Measurements from ENCODE around the gene C1QL3.

The C1QL3 gene

DNA sequence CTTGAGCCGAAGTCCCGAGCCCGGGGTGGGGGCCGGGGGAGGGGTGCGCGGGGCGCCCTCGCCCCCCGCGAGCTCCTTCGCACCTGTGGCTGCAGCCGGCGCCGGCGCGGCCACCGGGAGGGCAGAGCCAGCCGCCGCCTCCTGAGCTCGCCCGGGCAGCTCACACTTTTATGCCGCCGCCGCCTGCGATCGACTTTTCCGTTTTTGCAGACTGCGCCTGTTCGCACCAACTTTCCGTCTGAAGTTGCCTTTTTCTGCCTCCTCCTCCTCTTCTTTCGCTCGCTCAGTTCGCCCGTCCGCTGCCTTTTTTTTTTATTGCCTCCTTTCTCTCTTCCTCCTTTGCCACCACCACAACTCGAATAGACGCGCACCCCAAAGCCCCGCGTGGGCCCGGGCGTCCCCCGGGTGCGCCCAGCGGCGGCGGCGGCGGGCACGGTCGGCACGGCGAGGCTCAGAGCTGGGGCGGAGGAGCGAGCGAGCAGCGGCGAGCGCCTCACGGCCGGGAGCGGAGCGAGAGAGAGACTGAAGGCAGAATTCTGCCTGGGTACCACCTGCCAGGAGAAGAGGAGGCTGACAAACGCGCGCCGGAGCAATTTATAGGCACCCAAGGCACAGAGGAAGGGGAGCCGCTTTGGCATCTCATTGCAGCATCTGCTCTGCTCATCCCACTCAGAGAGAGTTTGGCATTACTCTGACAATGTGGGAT lies at the start of gene C1QL3:
C1QL3 (minus strand) TSS at position 569 of the 706 bp plus-strand sequence. CDS start 814 bp downstream, outside the sequence.
- no peak for DNase-seq

DNA sequence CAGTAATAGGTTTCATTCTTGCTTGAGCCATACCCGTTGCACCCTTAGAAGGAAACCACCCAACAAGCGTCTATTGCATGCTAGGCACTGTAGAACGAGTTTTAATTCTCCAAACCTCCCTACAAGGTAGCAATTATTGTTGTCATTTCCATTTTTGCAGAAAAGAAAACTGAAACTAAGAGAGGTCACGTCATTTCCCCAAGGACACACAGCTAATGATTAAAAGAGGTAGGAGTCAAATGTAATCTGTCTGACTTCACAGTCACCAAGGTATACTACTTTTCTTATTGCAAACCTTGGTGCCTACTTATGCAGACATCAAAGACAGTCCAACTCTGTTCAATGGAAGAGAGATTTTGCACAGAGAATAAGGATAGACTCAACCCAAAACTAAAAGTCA lies 49.1 kb upstream of the C1QL3 start:
- DNase-seq, result no peak

GRCh38 chr10:16566202-16566805 lies 44.6 kb upstream of the C1QL3 start:
- no peak for DNase-seq

DNA sequence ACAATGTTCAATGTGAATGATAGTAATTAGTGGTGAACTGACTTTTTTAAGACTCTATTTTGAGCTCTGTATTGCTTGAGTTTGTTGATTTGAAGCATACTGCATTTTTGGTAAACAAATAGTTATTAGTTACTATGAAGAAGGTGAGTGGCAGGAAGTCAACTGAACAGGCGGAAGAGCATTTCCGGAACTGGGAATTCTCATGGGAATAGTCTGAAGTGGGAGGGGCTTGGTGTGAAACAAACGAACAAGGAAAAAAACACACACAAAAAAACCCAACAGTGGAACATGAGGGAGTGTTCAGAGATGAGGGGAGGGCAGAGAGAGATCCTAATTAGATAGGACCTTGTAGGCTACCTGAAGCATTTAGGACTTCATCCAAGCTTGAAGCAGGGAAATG lies 43.9 kb upstream of the C1QL3 start:
- no peak for DNase-seq

DNA sequence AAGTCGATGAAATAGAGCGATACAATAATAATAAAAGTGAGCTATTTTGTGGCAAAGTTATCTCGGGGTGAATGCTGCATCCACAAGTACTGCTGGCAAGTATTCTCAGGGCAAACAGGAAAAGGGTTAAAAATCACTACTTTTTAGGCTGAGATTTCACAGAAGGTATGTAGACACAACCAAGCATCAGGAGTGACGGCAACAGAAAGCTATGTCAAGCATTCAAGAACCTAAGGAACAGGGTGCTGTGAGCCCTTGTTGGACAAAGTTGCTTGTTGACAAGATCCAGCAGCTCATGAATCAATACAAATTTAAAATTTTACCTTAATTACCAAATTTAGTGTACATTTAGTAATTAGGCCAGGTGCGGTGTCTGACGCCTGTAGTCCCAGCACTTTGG lies 41.2 kb upstream of the C1QL3 start:
- DNase-seq, result no peak

GRCh38 chr10:16559236-16559773 lies 37.6 kb upstream of the C1QL3 start:
- no peak for DNase-seq

DNA sequence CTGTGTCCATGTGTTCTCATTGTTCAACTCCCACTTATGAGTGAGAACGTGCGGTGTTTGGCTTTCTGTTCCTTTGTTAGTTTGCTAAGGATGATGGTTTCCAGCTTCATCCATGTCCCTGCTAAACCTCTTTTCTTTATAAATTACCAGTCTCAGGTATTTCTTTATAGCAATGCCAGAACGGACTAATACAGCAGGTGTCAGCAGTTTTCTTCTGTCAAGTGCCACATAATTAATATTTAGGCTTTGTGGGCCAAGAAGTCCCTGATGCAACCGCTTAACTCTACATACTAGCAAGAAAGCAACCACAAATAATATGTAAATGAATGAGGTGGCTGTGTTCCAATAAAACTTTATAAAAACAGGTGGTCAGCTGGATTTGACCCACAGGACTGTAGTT lies 26.3 kb upstream of the C1QL3 start:
- DNase-seq, result no peak

DNA sequence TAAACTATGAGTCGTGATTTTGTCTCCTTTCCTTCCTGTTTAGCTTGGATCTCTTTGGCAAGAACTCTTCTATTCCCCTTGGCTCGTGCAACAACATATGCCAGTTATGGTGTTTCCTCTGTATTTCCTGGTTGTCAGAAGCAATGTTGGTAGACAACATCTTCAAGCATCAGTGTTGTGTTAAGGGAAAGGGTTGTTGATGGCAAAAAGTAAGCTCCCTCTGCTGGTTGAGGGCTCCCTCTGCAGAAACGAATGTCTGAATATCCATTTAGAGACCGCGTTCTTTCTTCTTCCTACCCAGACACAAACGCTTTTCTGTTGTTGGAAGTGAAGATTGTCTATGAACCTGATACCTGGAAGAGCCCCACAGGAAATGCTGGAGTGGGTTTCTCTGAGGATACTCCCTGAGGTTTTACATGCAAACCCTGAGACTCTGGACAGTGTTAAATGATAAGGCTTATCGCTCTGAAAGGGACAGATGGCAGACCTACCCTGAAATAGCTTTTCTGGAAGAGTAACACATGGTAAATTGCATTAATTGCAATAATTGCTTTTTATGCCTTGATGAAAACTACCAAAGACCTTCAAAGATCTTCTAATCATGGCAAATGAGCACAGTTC lies 23.5 kb upstream of the C1QL3 start:
- peak; percentile 24 for DNase-seq

DNA sequence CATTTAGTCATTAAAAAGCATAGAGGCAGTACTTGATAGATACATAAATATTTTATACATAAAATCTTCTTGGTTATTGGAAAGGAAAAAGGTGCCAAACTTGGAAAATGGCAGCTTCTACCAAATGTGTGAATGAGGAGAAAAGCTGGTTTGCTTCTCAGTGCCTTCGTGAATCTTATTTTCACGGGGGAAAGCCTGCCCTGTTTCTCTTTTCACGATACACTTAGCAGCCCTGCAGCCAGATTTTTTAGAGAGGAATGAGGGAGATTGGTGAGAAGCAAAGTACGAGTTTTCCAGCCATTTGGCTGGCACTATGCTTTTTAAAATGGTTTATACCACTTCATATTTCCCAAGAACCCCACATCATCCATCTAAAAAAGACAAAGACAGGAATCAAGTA lies 22.9 kb upstream of the C1QL3 start:
- DNase-seq, result no peak

DNA sequence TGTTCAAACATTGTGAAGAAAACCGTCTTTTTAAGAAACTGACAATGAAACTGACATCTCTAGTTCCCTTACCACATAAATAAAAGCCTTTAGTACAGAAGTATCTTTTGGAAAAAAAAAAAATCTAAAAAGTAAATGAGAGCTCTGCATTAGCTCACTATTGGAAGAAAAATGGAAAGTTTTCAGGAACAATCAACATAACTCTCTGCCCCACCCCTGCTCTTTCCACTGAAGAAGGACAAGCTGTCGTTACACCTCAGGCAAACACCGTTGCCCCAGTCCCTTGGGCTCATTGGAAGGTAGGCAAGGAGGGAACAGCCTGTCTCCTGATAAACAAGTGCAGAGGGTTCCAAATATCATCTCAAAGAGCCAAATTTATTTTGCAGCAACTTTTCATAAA lies 22.4 kb upstream of the C1QL3 start:
- no peak for DNase-seq

GRCh38 chr10:16536155-16536554 lies 14.5 kb upstream of the C1QL3 start:
- no peak for DNase-seq

GRCh38 chr10:16529853-16530252 lies 8.2 kb upstream of the C1QL3 start:
- no peak for DNase-seq

- no peak for DNase-seq
These were observed 5.8 kb upstream of the C1QL3 start for GRCh38 chr10:16527452-16527851.

GRCh38 chr10:16520900-16521299 lies 779 bp downstream of the C1QL3 start:
- DNase-seq, result peak; percentile 11

- no peak for DNase-seq
These were observed 1.5 kb downstream of the C1QL3 start for GRCh38 chr10:16519908-16520861.

DNA sequence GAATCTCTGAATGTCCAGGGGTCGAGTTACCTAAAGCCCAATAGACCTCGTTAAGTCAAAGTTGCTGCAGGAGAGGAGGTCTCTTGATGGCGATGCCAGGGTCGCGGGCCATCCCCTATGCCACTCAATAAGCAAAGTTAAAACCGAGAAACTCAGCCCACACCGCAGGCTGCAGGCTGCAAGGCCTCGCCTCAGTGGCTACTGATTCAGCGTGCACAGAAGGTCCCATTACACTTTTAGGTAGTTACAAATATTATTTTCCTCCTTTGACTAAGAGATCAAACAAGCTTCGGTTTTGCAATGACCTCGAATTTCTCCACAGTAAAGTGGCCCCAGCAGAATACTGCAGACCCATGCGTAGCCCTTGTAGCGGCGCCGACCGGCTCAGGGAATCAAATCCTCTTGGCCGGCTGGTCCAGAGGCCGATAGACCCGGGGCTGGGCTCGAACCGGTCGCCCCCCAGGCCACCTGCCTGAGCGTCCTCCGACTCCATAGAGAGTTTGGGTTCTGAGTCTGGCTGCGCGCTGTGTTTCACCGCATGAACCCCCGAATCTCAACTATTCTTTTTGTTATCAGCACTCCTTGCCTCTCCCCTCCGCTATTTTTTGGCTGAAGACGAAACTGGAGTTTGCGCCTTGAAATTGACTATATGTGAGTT lies 2.3 kb downstream of the C1QL3 start:
- no peak for DNase-seq

GRCh38 chr10:16518822-16519221 lies 2.9 kb downstream of the C1QL3 start:
- no peak for DNase-seq

GRCh38 chr10:16510843-16511242 lies 10.8 kb downstream of the C1QL3 start:
- DNase-seq, result no peak

GRCh38 chr10:16509996-16510395 lies 11.7 kb downstream of the C1QL3 start:
- DNase-seq, result no peak

DNA sequence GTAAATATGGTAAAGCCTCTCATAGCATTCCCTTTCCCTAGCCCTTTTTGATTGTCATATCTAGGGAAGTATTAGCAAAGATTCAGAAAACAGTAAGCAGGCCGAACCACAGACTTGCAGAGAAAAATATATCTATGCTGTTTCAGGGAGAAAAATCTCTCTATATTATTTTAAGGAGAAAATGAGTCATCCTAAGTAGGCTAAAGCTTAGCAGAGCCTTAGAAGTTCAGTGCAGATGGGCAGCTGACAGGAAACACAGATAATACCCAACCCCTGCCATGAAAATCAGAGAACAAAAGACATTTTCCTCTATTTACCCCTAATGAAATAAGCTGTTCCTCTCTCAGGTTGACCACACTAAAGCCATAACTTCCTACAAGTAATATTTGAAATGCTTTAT lies 16.5 kb downstream of the C1QL3 start:
- DNase-seq, result no peak

- no peak for DNase-seq
These were observed 23.8 kb downstream of the C1QL3 start for GRCh38 chr10:16497911-16498310.

- DNase-seq, result no peak
These were observed 27.7 kb downstream of the C1QL3 start for GRCh38 chr10:16493884-16494536.

Measured in CD4-positive, alpha-beta T cell treated with Interleukin-21 for 1 hour (primary cell).